ENCODE results near the gene TTL. TPM values are rescaled to one million over a fixed set of nuclear protein-coding genes. Genes with fewer than 3 reads are reported as not detected.
A peak's percentile ranks its signal among the peaks of the same experiment; 100 is the strongest.

TTL gene
- total RNA-seq, 6 donors from 2014 or later, result 11.5 to 45.4 (median 27.8) TPM

DNA sequence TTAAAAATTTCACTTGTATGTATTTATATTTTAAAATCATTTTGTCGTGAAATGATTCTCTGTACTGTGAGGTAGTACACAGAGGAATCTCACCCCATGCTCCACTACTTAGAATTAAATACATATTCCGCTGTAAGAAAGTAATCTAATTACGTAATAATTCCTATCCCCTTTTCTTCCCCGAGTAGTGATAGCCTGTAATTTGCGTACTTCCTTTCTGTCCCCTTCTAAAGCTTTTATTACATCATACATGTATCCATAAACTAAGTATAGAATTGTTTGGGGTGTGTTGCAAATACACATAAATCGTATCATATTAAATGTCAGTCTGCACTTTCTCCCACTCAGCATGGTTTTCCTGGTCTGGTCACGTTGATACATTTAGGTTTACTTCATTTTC, 90.0 kb downstream of the TTL start:
- DNase-seq, result no peak
- no peak for ATAC-seq (ENCODE audit: low FRiP score in 2 of 2)
- no peak overlapping the region for H3K4me3 ChIP-seq
- no peaks in the 10 kb centered on the region for H3K4me1 ChIP-seq
- no peaks in the 10 kb centered on the region for H3K9me3 ChIP-seq
- WGBS, 2 donors, result 77 to 84% methylated on average over 7 of the region's 7 CpGs
- no peak for TF ChIP-seq POLR2AphosphoS5 (IDR thresholded peaks at IDR 0.05)
- TF ChIP-seq POLR2A (IDR thresholded peaks at IDR 0.05), result no peak
- no peak for TF ChIP-seq EP300 (IDR thresholded peaks at IDR 0.05)
- no peak for TF ChIP-seq CTCF (IDR thresholded peaks at IDR 0.05)
- peaks cover 32 to 100% (median 62%) of the 10 kb centered on the region in 4 donors for H3K36me3 ChIP-seq
- no peaks in the 10 kb centered on the region for H3K27me3 ChIP-seq
- H3K27ac ChIP-seq, result no peak overlapping the region

- Histone ChIP-seq H3K9me3 (no peaks in the 10 kb centered on the region), H3K27me3 (no peaks in the 10 kb centered on the region), H3K4me3 (no peak overlapping the region), H3K4me1 (peaks cover 0 to 6% (median 5%) of the 10 kb centered on the region in 4 donors), H3K36me3 (peaks cover 16 to 43% (median 21%) of the 10 kb centered on the region in 4 donors), H3K27ac (no peak overlapping the region)
- DNase-seq (no peak), ATAC-seq (ENCODE audit: low FRiP score in 2 of 2) (no peak)
- 61 to 64% methylated on average over 5 of the region's 5 CpGs for WGBS, 2 donors
- TF ChIP-seq POLR2AphosphoS5 (IDR thresholded peaks at IDR 0.05), result no peak
- no peak for TF ChIP-seq CTCF (IDR thresholded peaks at IDR 0.05)
- TF ChIP-seq POLR2A (IDR thresholded peaks at IDR 0.05), result no peak
- no peak for TF ChIP-seq EP300 (IDR thresholded peaks at IDR 0.05)
Observed at GRCh38 chr2:112577756-112578155, 95.8 kb downstream of the TTL start.

GRCh38 chr2:112579241-112579640, 97.3 kb downstream of the TTL start:
- no peaks in the 10 kb centered on the region for H3K9me3 ChIP-seq
- no peaks in the 10 kb centered on the region for H3K27me3 ChIP-seq
- H3K4me3 ChIP-seq, result no peak overlapping the region
- H3K36me3 ChIP-seq, result peaks cover 11 to 28% (median 12%) of the 10 kb centered on the region in 4 donors
- ATAC-seq (ENCODE audit: low FRiP score in 2 of 2) (no peak), DNase-seq (no peak)
- H3K27ac ChIP-seq, result no peak overlapping the region
- peaks cover 0 to 12% (median 5%) of the 10 kb centered on the region in 4 donors for H3K4me1 ChIP-seq
- no peak for TF ChIP-seq POLR2AphosphoS5 (IDR thresholded peaks at IDR 0.05)
- no peak for TF ChIP-seq POLR2A (IDR thresholded peaks at IDR 0.05)
- TF ChIP-seq EP300 (IDR thresholded peaks at IDR 0.05), result no peak
- no peak for TF ChIP-seq CTCF (IDR thresholded peaks at IDR 0.05)

DNA sequence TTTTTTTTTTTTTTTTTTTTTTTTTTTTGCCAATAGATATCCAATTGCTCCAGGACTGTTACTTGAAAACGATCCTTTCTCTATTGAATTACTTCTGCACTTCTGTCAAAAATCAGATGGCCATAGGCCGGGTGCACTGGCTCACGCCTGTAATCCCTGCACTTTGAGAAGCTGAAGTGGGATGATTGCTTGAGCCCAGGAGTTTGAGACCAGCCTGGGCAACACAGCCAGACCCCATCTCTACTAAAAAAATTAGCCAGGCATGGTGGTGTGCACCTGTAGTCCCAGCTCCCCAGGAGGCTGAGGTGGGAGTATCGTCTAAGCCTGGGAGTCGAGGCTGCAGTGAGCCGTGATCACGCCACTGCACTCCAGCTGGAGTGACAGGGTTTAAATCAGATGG, 98.1 kb downstream of the TTL start:
- H3K27ac ChIP-seq, result no peak overlapping the region
- peaks cover 2 to 20% (median 5%) of the 10 kb centered on the region in 4 donors for H3K36me3 ChIP-seq
- ATAC-seq (ENCODE audit: low FRiP score in 2 of 2) (no peak), DNase-seq (no peak)
- WGBS, 2 donors, result 92 to 93% methylated on average over 7 of the region's 7 CpGs
- H3K27me3 ChIP-seq, result no peaks in the 10 kb centered on the region
- H3K9me3 ChIP-seq, result no peaks in the 10 kb centered on the region
- H3K4me1 ChIP-seq, result peaks cover 3 to 16% (median 8%) of the 10 kb centered on the region in 4 donors
- TF ChIP-seq POLR2AphosphoS5 (IDR thresholded peaks at IDR 0.05) (no peak), EP300 (IDR thresholded peaks at IDR 0.05) (no peak), CTCF (IDR thresholded peaks at IDR 0.05) (no peak), POLR2A (IDR thresholded peaks at IDR 0.05) (no peak)
- H3K4me3 ChIP-seq, result no peak overlapping the region

- no peak overlapping the region for H3K27ac ChIP-seq
- no peaks in the 10 kb centered on the region for H3K27me3 ChIP-seq
- DNase-seq (peak in 1 of 2 donors; percentile 32), ATAC-seq (ENCODE audit: low FRiP score in 2 of 2) (peak in 1 of 2 donors; percentile 44)
- H3K36me3 ChIP-seq, result peaks cover 0 to 13% (median 0%) of the 10 kb centered on the region in 4 donors
- H3K4me1 ChIP-seq, result peaks cover 14 to 25% (median 19%) of the 10 kb centered on the region in 4 donors
- 42% methylated on average over 10 of the region's 10 CpGs for WGBS, 2 donors
- H3K4me3 ChIP-seq, result no peak overlapping the region
- TF ChIP-seq EP300 (IDR thresholded peaks at IDR 0.05) (no peak), CTCF (IDR thresholded peaks at IDR 0.05) (peak; percentile 37 to 58 (median 48))
- no peaks in the 10 kb centered on the region for H3K9me3 ChIP-seq
Observed at GRCh38 chr2:112582314-112582746, 100.4 kb downstream of the TTL start.

All from upper lobe of left lung (tissue), 6 donors.